PC-3 (cell line): ENCODE results near the gene SSX3. TPM values are rescaled to one million over a fixed set of nuclear protein-coding genes. Genes with fewer than 3 reads are reported as not detected.
"Not testable (repeated sequence)": the region's sequence is repeated elsewhere in the genome, so short reads cannot be mapped to it uniquely, and the experiment has no call there.

Experiments used
- ATAC-seq: fragments of 200-7000 bp; cut with Tn5 transposase; 2 replicates; pipeline ENCODE4 v1.9.1; 2020; ENCODE audit warnings: mild to moderate bottlenecking, moderate library complexity
- Bru-seq: library from RNA; stranded (reverse); fragments of 400-500 nt; gene quantifications from one replicate; lab custom pipeline; 2021; lab: Mats Ljungman, UMichigan
- BruChase-seq, 2 experiments: library from RNA; stranded (reverse); fragments of 400-500 nt; gene quantifications; one replicate each; lab custom pipeline; 2021; lab: Mats Ljungman, UMichigan
- BruUV-seq: library from RNA; stranded (reverse); fragments of 400-500 nt; replicated peaks from 2 replicates; lab custom pipeline; 2021; lab: Mats Ljungman, UMichigan
- CTCF ChIA-PET: fragments of 300-600 bp; sonication (Branson Sonifier 250); formaldehyde crosslinking; loops from one replicate; lab custom pipeline; 2022; ENCODE audit warnings: antibody characterized with exemption; lab: Charles Lee
- POLR2A ChIA-PET: fragments of 300-600 bp; sonication (Branson Sonifier 250); formaldehyde crosslinking; loops from one replicate; lab custom pipeline; 2022; ENCODE audit warnings: antibody characterized with exemption; ENCODE audit not compliant: unreplicated experiment; lab: Charles Lee
- DNase-seq: peaks from one replicate; pipeline ENCODE4 v3.0.0-alpha.2; 2015
- H2AFZ ChIP-seq: fragments of 300-600 bp; sonication (generic); 2 replicates; pipeline ENCODE4 v1.6.0; 2016; ENCODE audit warnings: antibody characterized with exemption, low read length
- H3F3A ChIP-seq: fragments of 300-600 bp; sonication (generic); one replicate; pipeline ENCODE4 v1.6.0; 2017; ENCODE audit warnings: antibody characterized with exemption, low read length, control low read depth, mild to moderate bottlenecking; ENCODE audit not compliant: unreplicated experiment
- H3K27ac ChIP-seq: fragments of 300-600 bp; sonication (generic); 2 replicates; pipeline ENCODE4 v1.5.1; 2016; ENCODE audit warnings: mild to moderate bottlenecking, low read length
- H3K27me3 ChIP-seq: fragments of 300-600 bp; sonication (generic); 2 replicates; pipeline ENCODE4 v1.6.1; 2016; ENCODE audit warnings: low read length, mixed read lengths
- H3K36me3 ChIP-seq: fragments of 300-600 bp; sonication (generic); 2 replicates; pipeline ENCODE4 v1.6.1; 2016; ENCODE audit warnings: low read depth, mixed run types, low read length, mixed read lengths
- H3K4me1 ChIP-seq: fragments of 300-600 bp; sonication (generic); 2 replicates; pipeline ENCODE4 v1.5.1; 2016; ENCODE audit warnings: low read length; ENCODE audit not compliant: insufficient read depth
- H3K4me2 ChIP-seq: fragments of 300-600 bp; sonication (generic); 2 replicates; pipeline ENCODE4 v1.6.0; 2016; ENCODE audit warnings: low read length
- H3K4me3 ChIP-seq: fragments of 300-600 bp; sonication (generic); 2 replicates; pipeline ENCODE4 v1.5.1; 2016; ENCODE audit warnings: mild to moderate bottlenecking, low read length, mixed read lengths
- H3K79me2 ChIP-seq: fragments of 300-600 bp; sonication (generic); 2 replicates; pipeline ENCODE4 v1.6.1; 2017; ENCODE audit warnings: low read length, mixed read lengths
- H3K9ac ChIP-seq: fragments of 300-600 bp; sonication (generic); 2 replicates; pipeline ENCODE4 v1.6.0; 2016; ENCODE audit warnings: mild to moderate bottlenecking, low read length
- H3K9me2 ChIP-seq: fragments of 300-600 bp; sonication (generic); replicated peaks from 2 replicates; pipeline ENCODE4 v1.6.1; 2016; ENCODE audit warnings: mixed run types, low read length, mixed read lengths
- H3K9me3 ChIP-seq: fragments of 300-600 bp; sonication (generic); 2 replicates; pipeline ENCODE4 v1.6.1; 2016; ENCODE audit warnings: low read length, mixed read lengths
- H4K20me1 ChIP-seq: fragments of 300-600 bp; sonication (generic); 2 replicates; pipeline ENCODE4 v1.6.1; 2016; ENCODE audit warnings: low read length, mixed read lengths
- intact Hi-C: fragments of 100-400 bp; cut with micrococcal nuclease; formaldehyde crosslinking; loops from 2 replicates; pipeline ENCODE4 v1.9.0; 2023
- long read RNA-seq: library from polyadenylated mRNA; unstranded; transcript quantifications from one replicate; pipeline ENCODE4 v2.0.0, GENCODE V29; 2021; ENCODE audit not compliant: unreplicated experiment
- total RNA-seq: library from RNA; depleted of rRNA; stranded (reverse); fragments of >200 nt; gene quantifications from 2 replicates; pipeline ENCODE4 v1.2.3, GENCODE V29; 2014; rRNA removed

SSX3 gene
- total RNA-seq (not detected in 2 replicates), Bru-seq, nascent RNA (percentile 11 among the genes with signal in this experiment), BruChase-seq, experiment 1, labeled RNA remaining after a 6-hour chase (not detected), BruChase-seq, experiment 2, labeled RNA remaining after a 2-hour chase (percentile 12 among the genes with signal in this experiment)
- long read RNA-seq: 0 reads

GRCh38 chrX:48356315-48357094 is at the start of gene SSX3:
Gene SSX3, minus strand, starts transcription at chrX:48356703. Its CDS starts 1,454 bp downstream, at chrX:48355249.
- H3K4me1 ChIP-seq, BruUV-seq, ATAC-seq, H2AFZ ChIP-seq, H3K9me2 ChIP-seq, H3K79me2 ChIP-seq, H3K27ac ChIP-seq, intact Hi-C loops, POLR2A ChIA-PET, H3K27me3 ChIP-seq, H3K36me3 ChIP-seq, H3K4me2 ChIP-seq, H3K9ac ChIP-seq, H3K9me3 ChIP-seq, H4K20me1 ChIP-seq, DNase-seq, H3F3A ChIP-seq, H3K4me3 ChIP-seq, CTCF ChIA-PET: not testable (repeated sequence)

GRCh38 chrX:48397825-48398224 is 41.3 kb upstream of the SSX3 start:
- BruUV-seq, H3K27ac ChIP-seq, DNase-seq, H2AFZ ChIP-seq, H3K79me2 ChIP-seq, H3K27me3 ChIP-seq, POLR2A ChIA-PET, H4K20me1 ChIP-seq, H3K4me1 ChIP-seq, H3F3A ChIP-seq, H3K36me3 ChIP-seq, H3K4me2 ChIP-seq, H3K9me3 ChIP-seq, intact Hi-C loops, H3K9ac ChIP-seq, CTCF ChIA-PET, ATAC-seq, H3K9me2 ChIP-seq, H3K4me3 ChIP-seq: not testable (repeated sequence)

GRCh38 chrX:48396931-48397330 is 40.4 kb upstream of the SSX3 start:
- BruUV-seq, ATAC-seq, H4K20me1 ChIP-seq, H3F3A ChIP-seq, DNase-seq, CTCF ChIA-PET, H2AFZ ChIP-seq, H3K9me3 ChIP-seq, H3K4me2 ChIP-seq, H3K27me3 ChIP-seq, H3K4me1 ChIP-seq, H3K79me2 ChIP-seq, H3K9ac ChIP-seq, H3K27ac ChIP-seq, intact Hi-C loops, H3K9me2 ChIP-seq, POLR2A ChIA-PET, H3K36me3 ChIP-seq, H3K4me3 ChIP-seq: not testable (repeated sequence)

- ATAC-seq, H3K4me2 ChIP-seq, H3K36me3 ChIP-seq, BruUV-seq, DNase-seq, H3K9ac ChIP-seq, H3K9me2 ChIP-seq, H3K9me3 ChIP-seq, H3F3A ChIP-seq, H3K27ac ChIP-seq, H3K27me3 ChIP-seq, H2AFZ ChIP-seq, CTCF ChIA-PET, H3K4me1 ChIP-seq, H3K79me2 ChIP-seq, intact Hi-C loops, POLR2A ChIA-PET, H3K4me3 ChIP-seq, H4K20me1 ChIP-seq: not testable (repeated sequence)
Observed at GRCh38 chrX:48383239-48383638, 26.7 kb upstream of the SSX3 start, which contains the start of gene SSX4. Gene SSX4, plus strand, starts transcription at chrX:48383539. Its CDS starts 515 bp downstream, at chrX:48384054.

- DNase-seq, ATAC-seq, H4K20me1 ChIP-seq, H3K27ac ChIP-seq, H3K79me2 ChIP-seq, H3K36me3 ChIP-seq, H3F3A ChIP-seq, H3K4me2 ChIP-seq, POLR2A ChIA-PET, H3K4me3 ChIP-seq, H3K9me2 ChIP-seq, H3K4me1 ChIP-seq, H3K27me3 ChIP-seq, H2AFZ ChIP-seq, H3K9me3 ChIP-seq, BruUV-seq, intact Hi-C loops, CTCF ChIA-PET, H3K9ac ChIP-seq: not testable (repeated sequence)
Observed at GRCh38 chrX:48370408-48370807, 13.9 kb upstream of the SSX3 start.

- H3K9ac ChIP-seq, H2AFZ ChIP-seq, H3F3A ChIP-seq, DNase-seq, H3K9me2 ChIP-seq, H3K9me3 ChIP-seq, H4K20me1 ChIP-seq, H3K79me2 ChIP-seq, H3K4me1 ChIP-seq, H3K4me3 ChIP-seq, CTCF ChIA-PET, intact Hi-C loops, POLR2A ChIA-PET, H3K4me2 ChIP-seq, H3K27me3 ChIP-seq, H3K27ac ChIP-seq, H3K36me3 ChIP-seq, BruUV-seq: not testable (repeated sequence)
- ATAC-seq: peak; percentile 67
Observed at GRCh38 chrX:48367717-48368408, 11.4 kb upstream of the SSX3 start.
